Measurements from ENCODE around the gene ZSWIM6.

Gene ZSWIM6

GRCh38 chr5:61595426-61595825 is 263.4 kb downstream of the ZSWIM6 start:
- DNase-seq (ENCODE audit: low read depth, low spot score) = no peak
- CTCF ChIA-PET = interaction anchor here (1.3 kb wide), 1 partner anchor 62 kb away, joined by 5 read pairs; no protein-coding TSS in a partner anchor
- H3K4me3 ChIP-seq (ENCODE audit: low read depth, low read length) = no peak overlapping the region
- POLR2A ChIA-PET = no interaction called here
- TF ChIP-seq, protein P1, sequence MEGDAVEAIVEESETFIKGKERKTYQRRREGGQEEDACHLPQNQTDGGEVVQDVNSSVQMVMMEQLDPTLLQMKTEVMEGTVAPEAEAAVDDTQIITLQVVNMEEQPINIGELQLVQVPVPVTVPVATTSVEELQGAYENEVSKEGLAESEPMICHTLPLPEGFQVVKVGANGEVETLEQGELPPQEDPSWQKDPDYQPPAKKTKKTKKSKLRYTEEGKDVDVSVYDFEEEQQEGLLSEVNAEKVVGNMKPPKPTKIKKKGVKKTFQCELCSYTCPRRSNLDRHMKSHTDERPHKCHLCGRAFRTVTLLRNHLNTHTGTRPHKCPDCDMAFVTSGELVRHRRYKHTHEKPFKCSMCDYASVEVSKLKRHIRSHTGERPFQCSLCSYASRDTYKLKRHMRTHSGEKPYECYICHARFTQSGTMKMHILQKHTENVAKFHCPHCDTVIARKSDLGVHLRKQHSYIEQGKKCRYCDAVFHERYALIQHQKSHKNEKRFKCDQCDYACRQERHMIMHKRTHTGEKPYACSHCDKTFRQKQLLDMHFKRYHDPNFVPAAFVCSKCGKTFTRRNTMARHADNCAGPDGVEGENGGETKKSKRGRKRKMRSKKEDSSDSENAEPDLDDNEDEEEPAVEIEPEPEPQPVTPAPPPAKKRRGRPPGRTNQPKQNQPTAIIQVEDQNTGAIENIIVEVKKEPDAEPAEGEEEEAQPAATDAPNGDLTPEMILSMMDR (IDR thresholded peaks at IDR 0.05; ENCODE audit: insufficient read depth, low read length, missing control alignments) = no peak

Measured in AG04449 (cell line).